Mucosa of stomach (tissue), 1 donor: ENCODE measurements around the gene HMGB2.

Source experiments
- H3K27me3 ChIP-seq: one replicate; pipeline ENCODE4 v1.7.0; 2013; ENCODE audit warnings: mild to moderate bottlenecking, low read length; ENCODE audit not compliant: control insufficient read depth, insufficient read depth
- H3K36me3 ChIP-seq: one replicate; pipeline ENCODE4 v1.7.0; 2013; ENCODE audit warnings: low read length; ENCODE audit not compliant: control insufficient read depth, insufficient read depth
- H3K4me1 ChIP-seq: one replicate; pipeline ENCODE4 v1.7.0; 2013; ENCODE audit warnings: mild to moderate bottlenecking, low read length; ENCODE audit not compliant: control insufficient read depth, insufficient read depth
- H3K4me3 ChIP-seq: one replicate; pipeline ENCODE4 v1.7.0; 2013; ENCODE audit warnings: low read length
- H3K9ac ChIP-seq: one replicate; pipeline ENCODE4 v1.7.0; 2013; ENCODE audit warnings: mild to moderate bottlenecking, low read length, moderate library complexity
- H3K9me3 ChIP-seq: one replicate; pipeline ENCODE4 v1.7.0; 2013; ENCODE audit warnings: mild to moderate bottlenecking, low read length, moderate library complexity; ENCODE audit not compliant: control insufficient read depth
- donor health status: Pancreatic carcinoma.

HMGB2 gene

GRCh38 chr4:173332963-173333657, 1.0 kb downstream of the HMGB2 start:
- Histone ChIP-seq H3K4me3 (peak overlapping the region; percentile 91), H3K27me3 (no peaks in the 10 kb centered on the region), H3K9ac (peak overlapping the region; percentile 99), H3K4me1 (peaks cover 6% of the 10 kb centered on the region), H3K36me3 (no peaks in the 10 kb centered on the region), H3K9me3 (no peaks in the 10 kb centered on the region)

DNA sequence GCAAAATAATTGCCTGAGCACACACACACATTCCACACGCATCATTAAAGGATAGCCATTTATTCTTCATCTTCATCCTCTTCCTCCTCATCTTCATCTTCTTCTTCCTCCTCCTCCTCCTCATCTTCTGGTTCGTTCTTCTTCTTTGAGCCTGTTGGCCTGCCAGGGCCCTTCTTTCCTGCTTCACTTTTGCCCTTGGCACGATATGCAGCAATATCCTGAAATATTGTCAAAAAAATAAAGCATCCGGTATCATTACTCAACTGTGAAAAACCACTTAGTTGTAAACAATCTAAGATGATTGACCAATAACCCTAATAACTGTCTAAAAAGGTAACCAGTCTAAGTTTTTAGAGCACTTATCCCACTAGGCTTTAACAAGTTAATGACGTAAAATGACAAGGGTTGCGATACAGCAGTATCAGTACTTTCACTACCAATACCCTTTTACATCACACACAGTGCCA, 2.1 kb downstream of the HMGB2 start:
- H3K4me3 ChIP-seq: no peak overlapping the region
- H3K9me3 ChIP-seq: no peaks in the 10 kb centered on the region
- peaks cover 6% of the 10 kb centered on the region for H3K4me1 ChIP-seq
- H3K27me3 ChIP-seq: no peaks in the 10 kb centered on the region
- no peaks in the 10 kb centered on the region for H3K36me3 ChIP-seq
- peak overlapping the region; percentile 48 for H3K9ac ChIP-seq

GRCh38 chr4:173330590-173330989, 3.6 kb downstream of the HMGB2 start:
- no peak overlapping the region for H3K9ac ChIP-seq
- no peak overlapping the region for H3K4me3 ChIP-seq
- H3K27me3 ChIP-seq: no peaks in the 10 kb centered on the region
- H3K36me3 ChIP-seq: no peaks in the 10 kb centered on the region
- peaks cover 6% of the 10 kb centered on the region for H3K4me1 ChIP-seq
- H3K9me3 ChIP-seq: no peaks in the 10 kb centered on the region

DNA sequence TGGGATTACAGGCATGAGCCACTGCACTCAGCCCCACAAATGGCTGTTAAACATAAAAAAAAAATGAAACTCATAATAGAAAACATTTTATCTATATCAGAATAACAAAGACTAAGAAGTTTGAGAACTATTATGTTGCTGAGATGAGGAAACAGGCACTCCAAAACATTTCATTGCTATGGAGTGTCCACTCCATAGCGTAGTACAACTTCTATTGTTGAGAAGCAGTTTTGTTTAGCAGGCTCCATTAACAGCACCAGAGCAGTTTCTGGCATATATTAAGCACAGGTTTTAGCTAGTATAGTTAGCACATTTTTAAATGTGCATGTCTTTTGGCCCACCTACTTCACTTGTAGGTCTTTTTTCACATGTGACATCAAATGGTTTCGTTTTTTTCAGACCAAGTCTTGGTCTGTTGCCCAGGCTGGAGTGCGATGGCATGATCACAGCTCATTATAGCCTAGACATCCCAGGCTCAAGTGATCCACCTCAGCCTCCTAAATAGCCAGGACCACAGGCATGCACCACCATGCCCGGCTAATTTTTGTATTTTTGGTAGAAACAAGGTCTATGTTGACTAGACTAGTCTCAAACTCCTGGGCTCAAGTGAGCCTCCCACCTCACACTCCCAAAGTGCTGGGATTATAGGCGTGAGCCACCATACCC, 5.8 kb downstream of the HMGB2 start:
- H3K4me1 ChIP-seq: peaks cover 6% of the 10 kb centered on the region

GRCh38 chr4:173325007-173325736, 9.0 kb downstream of the HMGB2 start:
- H3K9ac ChIP-seq: no peak overlapping the region
- H3K27me3 ChIP-seq: no peaks in the 10 kb centered on the region
- H3K4me1 ChIP-seq: no peaks in the 10 kb centered on the region
- H3K4me3 ChIP-seq: no peak overlapping the region
- H3K36me3 ChIP-seq: no peaks in the 10 kb centered on the region
- no peaks in the 10 kb centered on the region for H3K9me3 ChIP-seq

More for the DNA sequence above, 5.8 kb downstream of the HMGB2 start:
- Histone ChIP-seq H3K4me3 (no peak overlapping the region), H3K9ac (no peak overlapping the region), H3K36me3 (no peaks in the 10 kb centered on the region), H3K27me3 (no peaks in the 10 kb centered on the region), H3K9me3 (no peaks in the 10 kb centered on the region)

DNA sequence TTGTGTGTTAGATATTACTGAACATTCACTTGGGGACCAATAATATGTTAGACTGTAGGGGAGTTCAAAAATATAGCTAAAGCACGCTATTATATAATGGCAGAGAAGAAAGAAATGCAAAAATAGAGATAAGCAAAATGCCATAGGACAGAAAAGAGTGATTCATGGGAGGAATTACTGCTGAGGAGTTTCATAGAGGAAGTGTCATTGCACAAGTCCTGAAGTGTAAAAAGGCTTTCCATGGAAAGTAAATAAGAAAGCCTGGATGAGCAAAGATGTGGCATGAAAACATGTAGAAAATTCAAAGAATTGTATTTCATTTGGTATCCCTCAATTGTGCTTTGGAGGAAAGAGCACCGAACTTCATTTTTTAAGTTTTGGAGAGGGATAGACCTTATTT, 14.5 kb downstream of the HMGB2 start:
- H3K4me1 ChIP-seq: no peaks in the 10 kb centered on the region
- no peaks in the 10 kb centered on the region for H3K9me3 ChIP-seq
- no peak overlapping the region for H3K9ac ChIP-seq
- H3K4me3 ChIP-seq: no peak overlapping the region
- H3K36me3 ChIP-seq: no peaks in the 10 kb centered on the region
- H3K27me3 ChIP-seq: no peaks in the 10 kb centered on the region

DNA sequence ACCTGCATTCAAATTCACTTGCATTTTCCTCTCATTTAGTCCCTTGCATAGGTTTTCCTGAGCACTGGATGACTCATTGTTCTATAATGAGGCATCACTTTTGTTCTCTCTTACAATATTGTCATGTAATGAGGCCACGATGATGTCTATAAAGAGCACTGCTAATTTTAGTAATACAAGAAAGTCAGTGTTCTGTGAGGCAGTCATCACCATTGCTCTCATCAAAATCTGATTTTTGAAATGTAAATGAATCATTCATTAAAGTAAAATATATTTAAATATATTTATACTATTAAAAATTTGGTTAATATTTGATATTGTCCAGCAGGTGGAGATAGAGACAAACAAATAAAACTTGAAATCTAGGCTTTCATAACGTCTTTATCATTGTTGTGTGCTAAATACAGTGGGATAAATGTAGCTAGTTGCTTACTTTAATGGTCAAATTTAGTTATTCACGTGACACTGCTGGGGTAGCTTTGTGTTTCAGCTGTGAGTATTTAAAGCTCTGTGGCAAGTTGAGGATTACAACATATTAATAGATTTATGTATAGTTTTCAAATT, 15.4 kb downstream of the HMGB2 start:
- H3K27me3 ChIP-seq: no peaks in the 10 kb centered on the region
- H3K4me3 ChIP-seq: no peak overlapping the region
- no peaks in the 10 kb centered on the region for H3K4me1 ChIP-seq
- H3K9me3 ChIP-seq: no peaks in the 10 kb centered on the region
- H3K36me3 ChIP-seq: no peaks in the 10 kb centered on the region
- no peak overlapping the region for H3K9ac ChIP-seq

DNA sequence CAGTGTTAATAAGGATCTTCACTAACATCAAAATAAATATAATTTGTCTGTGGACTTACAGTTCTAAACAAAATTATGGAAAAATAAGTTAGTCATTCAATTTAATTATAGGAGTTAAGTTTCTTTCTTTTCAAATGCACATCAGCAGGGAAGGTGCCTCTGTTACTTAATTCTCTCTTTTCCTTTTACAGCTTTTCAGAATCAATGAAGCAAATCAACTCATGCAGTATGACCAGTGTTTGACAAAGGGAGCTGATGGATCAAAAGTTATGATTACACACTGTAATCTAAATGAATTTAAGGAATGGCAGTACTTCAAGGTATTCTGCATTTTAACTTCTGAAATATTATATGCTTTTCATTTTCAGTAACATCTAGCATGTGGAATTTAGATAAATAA, 15.9 kb downstream of the HMGB2 start:
- Histone ChIP-seq H3K4me1 (no peaks in the 10 kb centered on the region), H3K27me3 (no peaks in the 10 kb centered on the region), H3K36me3 (no peaks in the 10 kb centered on the region), H3K4me3 (no peak overlapping the region), H3K9me3 (no peaks in the 10 kb centered on the region), H3K9ac (no peak overlapping the region)

DNA sequence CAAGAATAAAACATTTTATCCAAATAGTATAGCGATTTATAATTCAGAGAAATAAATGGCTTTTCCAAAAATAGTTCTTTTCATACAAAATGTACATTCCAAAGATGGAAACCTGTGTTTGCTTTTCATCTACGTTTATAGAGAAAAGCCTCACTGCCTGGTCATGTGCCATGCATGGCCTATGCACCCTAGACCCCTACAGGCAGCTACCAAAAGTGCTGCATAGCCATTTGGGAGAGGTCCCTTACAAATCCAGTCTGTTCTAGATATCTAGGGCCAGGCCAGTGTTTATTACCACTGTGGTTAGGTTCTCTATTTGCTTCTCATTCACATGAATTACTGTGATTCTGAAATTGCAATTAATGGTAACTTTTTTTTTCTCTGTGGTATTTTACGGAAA, 17.2 kb downstream of the HMGB2 start:
- no peaks in the 10 kb centered on the region for H3K4me1 ChIP-seq
- no peaks in the 10 kb centered on the region for H3K9me3 ChIP-seq
- H3K9ac ChIP-seq: no peak overlapping the region
- H3K36me3 ChIP-seq: no peaks in the 10 kb centered on the region
- no peak overlapping the region for H3K4me3 ChIP-seq
- no peaks in the 10 kb centered on the region for H3K27me3 ChIP-seq

DNA sequence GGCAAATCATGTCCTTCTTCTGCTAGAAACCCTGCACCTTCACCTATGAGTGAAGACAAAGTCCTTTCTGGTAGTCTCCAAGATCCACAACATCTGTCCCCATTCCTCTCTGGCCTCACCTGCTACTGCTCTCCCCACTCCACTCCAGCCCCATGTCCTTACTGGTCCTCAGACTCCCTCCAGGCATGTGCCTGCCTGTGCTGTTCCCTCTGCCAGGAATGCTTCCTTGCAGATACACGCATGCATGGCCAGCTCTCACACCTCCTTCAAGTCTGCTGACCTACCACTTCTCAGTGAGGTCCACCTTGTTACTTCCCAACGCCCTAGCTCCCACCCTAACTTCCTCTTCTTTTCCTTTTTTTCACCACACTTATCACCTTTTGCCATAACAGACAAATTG, 18.1 kb downstream of the HMGB2 start:
- Histone ChIP-seq H3K36me3 (no peaks in the 10 kb centered on the region), H3K4me1 (no peaks in the 10 kb centered on the region), H3K27me3 (no peaks in the 10 kb centered on the region), H3K9ac (no peak overlapping the region), H3K4me3 (no peak overlapping the region), H3K9me3 (no peaks in the 10 kb centered on the region)

DNA sequence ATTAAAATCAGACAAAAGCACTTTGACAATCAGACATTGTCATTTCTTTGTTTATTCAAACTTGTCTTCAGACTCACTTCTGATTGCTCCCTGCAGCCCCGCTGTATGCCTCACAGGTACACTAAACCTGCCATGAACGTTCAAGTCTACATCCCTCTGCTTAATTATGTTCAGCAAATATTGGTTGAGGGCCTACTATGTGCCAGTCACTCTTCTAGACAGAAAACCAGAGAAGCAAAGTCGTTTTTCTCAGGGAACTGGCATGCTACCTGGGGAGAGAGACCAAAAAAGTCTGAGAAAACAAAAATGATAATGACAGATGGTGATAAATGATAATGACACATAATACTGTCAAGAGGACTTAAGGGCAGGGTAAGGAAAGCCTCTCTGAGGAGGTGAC, 19.4 kb downstream of the HMGB2 start:
- H3K27me3 ChIP-seq: no peaks in the 10 kb centered on the region
- no peak overlapping the region for H3K4me3 ChIP-seq
- no peak overlapping the region for H3K9ac ChIP-seq
- H3K4me1 ChIP-seq: no peaks in the 10 kb centered on the region
- no peaks in the 10 kb centered on the region for H3K9me3 ChIP-seq
- no peaks in the 10 kb centered on the region for H3K36me3 ChIP-seq

- Histone ChIP-seq H3K9ac (no peak overlapping the region), H3K4me1 (no peaks in the 10 kb centered on the region), H3K36me3 (no peaks in the 10 kb centered on the region), H3K4me3 (no peak overlapping the region), H3K27me3 (no peaks in the 10 kb centered on the region), H3K9me3 (no peaks in the 10 kb centered on the region)
Measured at GRCh38 chr4:173311368-173311767, 22.8 kb downstream of the HMGB2 start.
